Osteocyte (in vitro differentiated cells): ENCODE results near the gene WDR83. TPM values are rescaled to one million over a fixed set of nuclear protein-coding genes. Genes with fewer than 3 reads are reported as not detected.
A peak's percentile ranks its signal among the peaks of the same experiment; 100 is the strongest.

Experiments
- DNase-seq: peaks from one replicate; pipeline ENCODE4 v3.0.0; 2021; ENCODE audit warnings: mixed read lengths; ENCODE audit not compliant: unreplicated experiment; ENCODE audit errors: extremely low spot score
- H3K27ac Mint-ChIP-seq: one replicate; pipeline ENCODE4 v1.8.0; 2021; ENCODE audit warnings: mild to moderate bottlenecking, mixed read lengths; ENCODE audit not compliant: unreplicated experiment
- H3K27me3 Mint-ChIP-seq: one replicate; pipeline ENCODE4 v1.8.0; 2021; ENCODE audit warnings: mixed read lengths; ENCODE audit not compliant: unreplicated experiment
- H3K36me3 Mint-ChIP-seq: one replicate; pipeline ENCODE4 v1.8.0; 2021; ENCODE audit warnings: mixed read lengths; ENCODE audit not compliant: unreplicated experiment
- H3K4me1 Mint-ChIP-seq: one replicate; pipeline ENCODE4 v1.8.0; 2021; ENCODE audit warnings: mixed read lengths; ENCODE audit not compliant: unreplicated experiment
- H3K4me3 Mint-ChIP-seq: one replicate; pipeline ENCODE4 v1.8.0; 2021; ENCODE audit warnings: mild to moderate bottlenecking, moderate library complexity, mixed read lengths; ENCODE audit not compliant: unreplicated experiment
- H3K9me3 Mint-ChIP-seq: one replicate; pipeline ENCODE4 v1.8.0; 2021; ENCODE audit warnings: mixed read lengths; ENCODE audit not compliant: unreplicated experiment
- total RNA-seq: library from RNA; stranded (reverse); gene quantifications from 2 replicates; pipeline ENCODE4 v1.2.1, GENCODE V29; 2021
- TF ChIP-seq, protein P1 (sequence below): fragments of 200-600 bp; sonication (generic); IDR thresholded peaks from 2 replicates; pipeline ENCODE4 v1.5.0; 2021; ENCODE audit warnings: antibody characterized with exemption, mild to moderate bottlenecking, moderate library complexity

WDR83 gene
- total RNA-seq, 1 donor from 2014 or later: 12.4 TPM

GRCh38 chr19:12698138-12698537 is 31.5 kb downstream of the WDR83 start:
- H3K4me3 Mint-ChIP-seq: peak overlapping the region; percentile 43
- H3K36me3 Mint-ChIP-seq: peaks cover 16% of the 10 kb centered on the region
- H3K9me3 Mint-ChIP-seq: no peaks in the 10 kb centered on the region
- H3K27me3 Mint-ChIP-seq: no peaks in the 10 kb centered on the region
- H3K27ac Mint-ChIP-seq: peak overlapping the region; percentile 11
- DNase-seq: no peak
- peaks cover 5% of the 10 kb centered on the region for H3K4me1 Mint-ChIP-seq
- TF ChIP-seq, protein P1, sequence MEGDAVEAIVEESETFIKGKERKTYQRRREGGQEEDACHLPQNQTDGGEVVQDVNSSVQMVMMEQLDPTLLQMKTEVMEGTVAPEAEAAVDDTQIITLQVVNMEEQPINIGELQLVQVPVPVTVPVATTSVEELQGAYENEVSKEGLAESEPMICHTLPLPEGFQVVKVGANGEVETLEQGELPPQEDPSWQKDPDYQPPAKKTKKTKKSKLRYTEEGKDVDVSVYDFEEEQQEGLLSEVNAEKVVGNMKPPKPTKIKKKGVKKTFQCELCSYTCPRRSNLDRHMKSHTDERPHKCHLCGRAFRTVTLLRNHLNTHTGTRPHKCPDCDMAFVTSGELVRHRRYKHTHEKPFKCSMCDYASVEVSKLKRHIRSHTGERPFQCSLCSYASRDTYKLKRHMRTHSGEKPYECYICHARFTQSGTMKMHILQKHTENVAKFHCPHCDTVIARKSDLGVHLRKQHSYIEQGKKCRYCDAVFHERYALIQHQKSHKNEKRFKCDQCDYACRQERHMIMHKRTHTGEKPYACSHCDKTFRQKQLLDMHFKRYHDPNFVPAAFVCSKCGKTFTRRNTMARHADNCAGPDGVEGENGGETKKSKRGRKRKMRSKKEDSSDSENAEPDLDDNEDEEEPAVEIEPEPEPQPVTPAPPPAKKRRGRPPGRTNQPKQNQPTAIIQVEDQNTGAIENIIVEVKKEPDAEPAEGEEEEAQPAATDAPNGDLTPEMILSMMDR: no peak

DNA sequence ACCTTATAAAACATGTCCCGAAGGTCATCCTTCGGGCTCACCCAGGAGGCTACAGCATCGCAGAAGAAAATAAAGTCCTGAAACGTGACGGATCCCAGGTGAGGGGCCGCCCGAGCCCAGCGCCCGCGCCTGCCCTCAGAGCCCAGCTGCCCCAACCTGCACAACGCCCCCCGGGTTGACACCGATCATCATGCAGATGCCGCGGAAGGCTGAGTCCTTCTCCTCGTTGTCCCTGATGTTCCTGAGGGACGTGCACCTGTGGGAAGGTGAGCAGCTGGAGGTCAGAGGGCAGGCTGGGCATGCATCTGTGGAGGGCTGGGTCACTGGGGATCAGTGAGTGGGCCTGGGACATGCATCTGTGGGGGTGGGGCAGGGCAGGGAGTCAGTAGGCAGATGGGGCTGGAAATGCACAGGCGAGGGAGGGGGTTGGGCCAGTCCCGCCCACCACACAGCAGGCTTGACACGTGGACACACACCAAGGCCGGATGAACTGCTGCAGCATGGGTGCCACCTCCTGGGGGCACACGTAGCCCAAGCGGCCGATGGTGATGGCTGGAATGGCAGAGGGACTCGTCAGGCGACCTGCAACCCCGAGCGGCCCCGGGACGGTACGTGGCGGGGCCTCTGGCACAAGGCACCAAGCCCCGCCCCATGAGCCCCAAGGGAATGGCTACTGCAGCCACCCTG is 35.1 kb downstream of the WDR83 start:
- Mint-ChIP-seq H3K36me3 (peaks cover 38% of the 10 kb centered on the region), H3K27me3 (no peaks in the 10 kb centered on the region), H3K4me3 (no peak overlapping the region), H3K27ac (no peak overlapping the region), H3K9me3 (no peaks in the 10 kb centered on the region), H3K4me1 (peaks cover 2% of the 10 kb centered on the region)
- TF ChIP-seq, protein P1: no peak
- no peak for DNase-seq

DNA sequence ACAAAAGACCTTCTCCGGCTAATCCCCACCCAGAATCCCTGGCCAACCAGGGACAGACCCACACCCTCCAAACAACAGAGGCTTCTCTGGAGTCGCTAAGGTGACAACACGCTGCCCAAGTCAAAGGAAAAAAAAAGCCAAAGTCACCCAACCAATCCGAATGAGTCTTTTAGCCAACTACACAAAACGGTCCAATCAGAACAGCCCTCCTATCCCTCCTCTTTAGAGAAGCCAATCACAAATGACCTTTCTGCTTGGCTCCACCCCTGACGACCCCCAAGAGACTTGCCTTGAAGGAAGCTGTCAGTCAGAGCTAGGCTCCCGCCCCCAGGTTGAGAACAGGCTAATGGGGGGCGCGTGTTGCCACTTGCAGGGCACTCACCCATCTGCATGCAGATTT is 36.4 kb downstream of the WDR83 start:
- TF ChIP-seq, protein P1: no peak
- Mint-ChIP-seq H3K27ac (no peak overlapping the region), H3K4me3 (no peak overlapping the region), H3K9me3 (no peaks in the 10 kb centered on the region), H3K4me1 (no peaks in the 10 kb centered on the region), H3K27me3 (no peaks in the 10 kb centered on the region), H3K36me3 (peaks cover 38% of the 10 kb centered on the region)
- DNase-seq: no peak

DNA sequence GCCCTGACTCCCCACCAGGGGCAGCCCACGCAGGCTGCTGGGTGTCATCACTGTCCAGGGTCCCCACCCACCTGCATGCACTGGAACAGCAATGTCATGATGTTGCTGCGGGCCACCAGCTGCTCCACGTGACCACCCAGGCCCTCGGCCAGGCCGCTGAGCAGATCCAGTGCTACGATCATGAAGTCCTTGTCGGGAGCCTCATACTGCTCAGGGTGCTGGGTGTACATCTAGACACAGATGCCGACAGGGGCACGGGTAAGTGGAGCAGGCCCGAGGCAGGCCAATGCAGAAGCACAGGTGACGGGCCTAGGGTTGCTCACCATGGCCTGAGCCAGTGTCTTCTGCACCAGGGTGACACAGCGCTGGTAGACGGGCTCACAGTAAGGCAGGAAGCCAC is 38.6 kb downstream of the WDR83 start:
- DNase-seq: no peak
- H3K27ac Mint-ChIP-seq: no peak overlapping the region
- no peaks in the 10 kb centered on the region for H3K4me1 Mint-ChIP-seq
- H3K27me3 Mint-ChIP-seq: no peaks in the 10 kb centered on the region
- TF ChIP-seq, protein P1: no peak
- no peak overlapping the region for H3K4me3 Mint-ChIP-seq
- peaks cover 30% of the 10 kb centered on the region for H3K36me3 Mint-ChIP-seq
- H3K9me3 Mint-ChIP-seq: no peaks in the 10 kb centered on the region

- Mint-ChIP-seq H3K27me3 (no peaks in the 10 kb centered on the region), H3K4me1 (no peaks in the 10 kb centered on the region), H3K9me3 (no peaks in the 10 kb centered on the region), H3K36me3 (peaks cover 35% of the 10 kb centered on the region), H3K4me3 (no peak overlapping the region), H3K27ac (no peak overlapping the region)
- DNase-seq: no peak
- TF ChIP-seq, protein P1: no peak
These were observed 39.2 kb downstream of the WDR83 start for GRCh38 chr19:12705654-12706331.
